Measurements from ENCODE around the gene CDKAL1.

- TF ChIP-seq RAD21 (IDR thresholded peaks at IDR 0.05; ENCODE audit: insufficient read depth, low read depth, low read length) (no peak), SMC3 (IDR thresholded peaks at IDR 0.05; ENCODE audit: borderline replicate concordance, low read length) (no peak), CTCF (IDR thresholded peaks at IDR 0.05 in 2 of 3, conservative IDR thresholded peaks at IDR 0.05 in 1 of 3; ENCODE audit: control insufficient read depth in 2 of 3, extremely low read depth in 1 of 3, insufficient read depth in 1 of 3, low read depth in 3 of 3, low read length in 3 of 3) (no peak), IRF5 (IDR thresholded peaks at IDR 0.05; ENCODE audit: borderline replicate concordance) (no peak), POLR2A (IDR thresholded peaks at IDR 0.05; ENCODE audit: low read depth, low read length) (no peak), MAX (IDR thresholded peaks at IDR 0.05; ENCODE audit: low read depth, low read length) (no peak), EGR1 (IDR thresholded peaks at IDR 0.05; ENCODE audit: borderline replicate concordance in 1 of 2, low read depth in 2 of 2, low read length in 2 of 2) (no peak), CEBPB (IDR thresholded peaks at IDR 0.05; ENCODE audit: borderline replicate concordance in 1 of 2, low read depth in 2 of 2, low read length in 2 of 2) (no peak), ZBED1 (IDR thresholded peaks at IDR 0.05; ENCODE audit: borderline replicate concordance) (no peak), MYC (IDR thresholded peaks at IDR 0.05; ENCODE audit: insufficient read depth, insufficient read length, insufficient replicate concordance, low read length, severe bottlenecking) (no peak), ZNF217 (IDR thresholded peaks at IDR 0.05) (no peak), BCL3 (IDR thresholded peaks at IDR 0.05; ENCODE audit: borderline replicate concordance, insufficient read depth, low read depth, low read length, poor library complexity, severe bottlenecking) (no peak), TCF3 (IDR thresholded peaks at IDR 0.05; ENCODE audit: borderline replicate concordance, insufficient read depth, low read depth, low read length) (no peak), USF2 (IDR thresholded peaks at IDR 0.05; ENCODE audit: borderline replicate concordance, low read depth, low read length) (no peak)
These were observed 725.4 kb downstream of the CDKAL1 start for GRCh38 chr6:21259660-21260059.
